Stomach (tissue), 4 donors: ENCODE results near the gene KLHDC3.

ENCODE experiments used
- EP300 ChIP-seq: sonication (generic); formaldehyde crosslinking; IDR thresholded peaks from one replicate; pipeline ENCODE4 v1.6.1; 2017; ENCODE audit warnings: antibody characterized with exemption
- TF ChIP-seq, protein P1 (sequence below), 7 experiments: fragments of 450-650 bp in 4 of 7; fragments of 200-600 bp in 3 of 7; sonication (generic) in 3 of 7; IDR thresholded peaks; one replicate each; pipeline ENCODE4 v1.5.1; 2016 to 2019; ENCODE audit warnings: antibody characterized with exemption in 7 of 7, control low read depth in 2 of 7, mild to moderate bottlenecking in 1 of 7

DNA sequence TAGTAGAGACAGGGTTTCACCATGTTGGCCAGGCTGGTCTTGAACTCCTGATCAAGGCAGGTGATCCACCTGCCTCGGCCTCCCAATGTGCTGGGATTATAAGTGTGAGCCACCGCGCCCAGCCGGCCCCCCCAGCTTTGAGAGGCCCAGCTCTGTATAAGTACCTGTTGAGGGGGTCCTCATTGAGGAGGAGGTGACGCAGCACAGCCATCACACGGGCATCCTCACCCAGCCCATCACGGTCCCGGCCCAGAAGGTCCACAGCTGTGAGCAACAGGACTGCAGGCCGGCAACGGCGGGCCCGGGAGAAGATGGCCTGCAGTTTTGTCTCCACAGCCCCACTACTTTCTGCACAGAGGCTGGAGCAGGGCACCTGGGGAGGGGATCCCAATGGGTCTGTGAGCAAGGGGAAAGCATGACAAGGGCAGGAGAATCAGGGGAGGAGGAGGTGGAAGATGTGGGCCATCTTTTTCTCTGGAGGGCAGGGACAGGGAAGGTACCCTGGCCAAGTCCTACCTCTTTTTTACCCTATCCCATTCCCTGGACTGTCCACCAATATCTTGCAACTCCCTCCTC lies 45.8 kb upstream of the KLHDC3 start:
- no peak for TF ChIP-seq EP300
- TF ChIP-seq, protein P1, sequence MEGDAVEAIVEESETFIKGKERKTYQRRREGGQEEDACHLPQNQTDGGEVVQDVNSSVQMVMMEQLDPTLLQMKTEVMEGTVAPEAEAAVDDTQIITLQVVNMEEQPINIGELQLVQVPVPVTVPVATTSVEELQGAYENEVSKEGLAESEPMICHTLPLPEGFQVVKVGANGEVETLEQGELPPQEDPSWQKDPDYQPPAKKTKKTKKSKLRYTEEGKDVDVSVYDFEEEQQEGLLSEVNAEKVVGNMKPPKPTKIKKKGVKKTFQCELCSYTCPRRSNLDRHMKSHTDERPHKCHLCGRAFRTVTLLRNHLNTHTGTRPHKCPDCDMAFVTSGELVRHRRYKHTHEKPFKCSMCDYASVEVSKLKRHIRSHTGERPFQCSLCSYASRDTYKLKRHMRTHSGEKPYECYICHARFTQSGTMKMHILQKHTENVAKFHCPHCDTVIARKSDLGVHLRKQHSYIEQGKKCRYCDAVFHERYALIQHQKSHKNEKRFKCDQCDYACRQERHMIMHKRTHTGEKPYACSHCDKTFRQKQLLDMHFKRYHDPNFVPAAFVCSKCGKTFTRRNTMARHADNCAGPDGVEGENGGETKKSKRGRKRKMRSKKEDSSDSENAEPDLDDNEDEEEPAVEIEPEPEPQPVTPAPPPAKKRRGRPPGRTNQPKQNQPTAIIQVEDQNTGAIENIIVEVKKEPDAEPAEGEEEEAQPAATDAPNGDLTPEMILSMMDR (IDR thresholded peaks at IDR 0.05): no peak
